Stimulated activated CD4-positive, alpha-beta T cell treated with anti-CD3 and anti-CD28 coated beads, Interleukin-1b, Interleukin-23, amount 100 ng/mL, for 4 hours (primary cell): ENCODE results near the gene ZGPAT.
"Not testable (repeated sequence)": the region's sequence is repeated elsewhere in the genome, so short reads cannot be mapped to it uniquely, and the experiment has no call there.

Experiments
- DNase-seq, 2 donors: peaks; one replicate each; pipeline ENCODE4 v3.0.0-alpha.2; 2020; ENCODE audit warnings: low read depth in 2 of 2

Gene ZGPAT

GRCh38 chr20:63707558-63708300, at the start of gene ZGPAT, which contains the start of gene ARFRP1:
TSS of gene ZGPAT (plus strand) at chr20:63708039. CDS start at chr20:63708581, 542 bp downstream.
TSS of gene ARFRP1 (minus strand) at chr20:63707976. CDS start at chr20:63707091, 885 bp downstream.
- peak; percentile 80 to 87 for DNase-seq

GRCh38 chr20:63658749-63659187, 49.1 kb upstream of the ZGPAT start:
- DNase-seq = no peak

- DNase-seq = no peak
Observed at GRCh38 chr20:63659370-63659769, 48.5 kb upstream of the ZGPAT start.

- DNase-seq = not testable (repeated sequence)
Observed at GRCh38 chr20:63660174-63660573, 47.7 kb upstream of the ZGPAT start.

GRCh38 chr20:63660622-63661021, 47.2 kb upstream of the ZGPAT start:
- DNase-seq = no peak

- no peak for DNase-seq
Observed at GRCh38 chr20:63661108-63661507, 46.7 kb upstream of the ZGPAT start.

GRCh38 chr20:63661959-63662812, 45.7 kb upstream of the ZGPAT start:
- DNase-seq = no peak

GRCh38 chr20:63662813-63663189, 45.0 kb upstream of the ZGPAT start:
- no peak for DNase-seq

- no peak for DNase-seq
Observed at GRCh38 chr20:63663332-63664066, 44.3 kb upstream of the ZGPAT start.

- DNase-seq = no peak
Observed at GRCh38 chr20:63664143-63664851, 43.5 kb upstream of the ZGPAT start.

GRCh38 chr20:63664861-63665594, 42.8 kb upstream of the ZGPAT start:
- no peak for DNase-seq

- no peak for DNase-seq
Observed at GRCh38 chr20:63665708-63666107, 42.1 kb upstream of the ZGPAT start.

GRCh38 chr20:63667858-63668257, 40.0 kb upstream of the ZGPAT start:
- DNase-seq = no peak

GRCh38 chr20:63668351-63668750, 39.5 kb upstream of the ZGPAT start:
- no peak for DNase-seq

- DNase-seq = not testable (repeated sequence)
Observed at GRCh38 chr20:63671695-63672094, 36.1 kb upstream of the ZGPAT start.

GRCh38 chr20:63672666-63673065, 35.2 kb upstream of the ZGPAT start:
- no peak for DNase-seq

- DNase-seq = no peak
Observed at GRCh38 chr20:63673951-63674350, 33.9 kb upstream of the ZGPAT start.

GRCh38 chr20:63675681-63676368, 32.0 kb upstream of the ZGPAT start:
- no peak for DNase-seq

GRCh38 chr20:63678071-63678470, 29.8 kb upstream of the ZGPAT start:
- DNase-seq = no peak
